RWPE1 (cell line): Measurements from ENCODE around the gene ABLIM1.

ENCODE experiments used
- CTCF ChIA-PET: fragments of 350-600 bp; sonication (Branson Sonifier 250); formaldehyde crosslinking; extraction: SDS; loops from one replicate; lab custom pipeline; 2021; lab: Yijun Ruan, JAX
- POLR2A ChIA-PET: fragments of 400-600 bp; formaldehyde crosslinking; extraction: SDS; loops from one replicate; lab custom pipeline; 2020; ENCODE audit warnings: antibody characterized with exemption; ENCODE audit not compliant: low non-redundant PET; lab: Yijun Ruan, JAX
- DNase-seq: peaks from one replicate; pipeline ENCODE4 v3.0.0; 2012; ENCODE audit warnings: low spot score
- H3K27ac ChIP-seq: fragments of 450-650 bp; 2 replicates; pipeline ENCODE4 v1.5.1; 2017
- TF ChIP-seq, protein P1 (sequence below): fragments of 450-650 bp; conservative IDR thresholded peaks from 2 replicates; pipeline ENCODE4 v1.5.1; 2017; ENCODE audit warnings: low read depth, mild to moderate bottlenecking

Gene ABLIM1

DNA sequence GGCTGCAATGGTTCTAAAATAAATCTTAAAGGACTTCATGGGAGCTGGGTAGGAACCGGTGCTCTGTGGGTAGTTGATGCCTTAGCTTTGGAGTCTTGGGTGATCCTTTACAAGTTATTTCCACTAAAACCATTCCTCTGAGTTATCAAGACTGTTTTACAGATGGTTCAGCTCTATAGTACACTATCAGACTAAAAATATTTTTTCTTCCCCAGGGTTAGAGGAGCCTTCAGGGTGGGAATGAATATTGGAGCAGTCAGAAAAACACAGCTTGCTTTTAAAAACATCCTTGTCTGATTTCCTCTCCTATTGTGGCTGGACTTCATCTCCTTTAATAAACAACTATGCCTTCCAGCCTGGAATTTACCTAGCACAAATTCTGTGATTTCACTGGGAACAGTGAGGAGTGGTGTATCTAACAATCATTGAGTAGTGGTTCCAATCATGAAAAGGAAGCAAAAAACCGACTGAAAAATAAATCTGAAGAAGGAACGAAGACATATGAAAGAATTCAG lies 151.1 kb downstream of the ABLIM1 start:
- peak overlapping the region; percentile 76 for H3K27ac ChIP-seq
- DNase-seq = no peak
- POLR2A ChIA-PET = no interaction called here
- TF ChIP-seq, protein P1, sequence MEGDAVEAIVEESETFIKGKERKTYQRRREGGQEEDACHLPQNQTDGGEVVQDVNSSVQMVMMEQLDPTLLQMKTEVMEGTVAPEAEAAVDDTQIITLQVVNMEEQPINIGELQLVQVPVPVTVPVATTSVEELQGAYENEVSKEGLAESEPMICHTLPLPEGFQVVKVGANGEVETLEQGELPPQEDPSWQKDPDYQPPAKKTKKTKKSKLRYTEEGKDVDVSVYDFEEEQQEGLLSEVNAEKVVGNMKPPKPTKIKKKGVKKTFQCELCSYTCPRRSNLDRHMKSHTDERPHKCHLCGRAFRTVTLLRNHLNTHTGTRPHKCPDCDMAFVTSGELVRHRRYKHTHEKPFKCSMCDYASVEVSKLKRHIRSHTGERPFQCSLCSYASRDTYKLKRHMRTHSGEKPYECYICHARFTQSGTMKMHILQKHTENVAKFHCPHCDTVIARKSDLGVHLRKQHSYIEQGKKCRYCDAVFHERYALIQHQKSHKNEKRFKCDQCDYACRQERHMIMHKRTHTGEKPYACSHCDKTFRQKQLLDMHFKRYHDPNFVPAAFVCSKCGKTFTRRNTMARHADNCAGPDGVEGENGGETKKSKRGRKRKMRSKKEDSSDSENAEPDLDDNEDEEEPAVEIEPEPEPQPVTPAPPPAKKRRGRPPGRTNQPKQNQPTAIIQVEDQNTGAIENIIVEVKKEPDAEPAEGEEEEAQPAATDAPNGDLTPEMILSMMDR = no peak
- CTCF ChIA-PET = interaction anchor here (0.6 kb wide), 2 partner anchors 13 to 392 kb away, joined by 3 read pairs; no protein-coding TSS in a partner anchor

DNA sequence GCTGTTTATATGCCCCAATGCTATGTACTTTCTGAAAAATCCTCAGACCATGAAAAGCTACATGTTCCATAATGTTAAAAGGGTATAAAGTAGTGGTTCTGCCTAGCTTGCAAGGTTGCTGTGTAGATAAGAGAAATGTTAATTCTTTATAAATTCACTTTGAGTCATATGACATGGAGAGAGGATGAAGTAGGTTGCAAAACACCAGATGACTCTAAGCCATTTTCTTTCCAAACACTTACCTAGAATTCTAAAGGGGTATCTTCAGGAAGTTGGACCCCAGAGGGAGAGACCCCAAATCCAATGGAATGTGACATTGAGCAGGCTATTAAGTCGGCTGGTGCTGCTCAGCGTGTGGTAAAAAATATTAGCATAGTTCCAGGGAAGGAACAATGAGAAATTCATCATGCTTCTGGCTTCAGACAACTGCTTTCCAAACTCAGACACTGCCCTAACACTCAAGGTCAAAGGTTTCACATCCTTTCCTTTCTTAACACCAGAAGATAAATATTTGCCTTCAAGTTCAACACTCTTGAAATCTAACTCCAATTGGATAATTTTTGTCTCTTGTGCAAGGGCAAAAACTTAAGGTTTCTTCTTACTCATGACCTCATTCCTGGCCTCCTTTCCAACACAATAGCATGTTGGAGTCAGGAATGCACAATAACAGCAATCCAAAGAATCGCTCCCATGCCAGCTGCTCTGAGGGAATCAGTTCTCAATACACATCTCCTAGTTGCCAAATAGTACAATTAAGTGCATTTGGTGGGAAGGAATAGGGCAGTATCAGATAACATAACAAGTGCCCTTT lies 153.1 kb downstream of the ABLIM1 start:
- CTCF ChIA-PET = interaction anchor here (0.5 kb wide), 1 partner anchor 240 kb away, joined by 5 read pairs; no protein-coding TSS in a partner anchor
- DNase-seq = peak; percentile 66
- H3K27ac ChIP-seq = no peak overlapping the region
- POLR2A ChIA-PET = no interaction called here
- TF ChIP-seq, protein P1 = no peak

DNA sequence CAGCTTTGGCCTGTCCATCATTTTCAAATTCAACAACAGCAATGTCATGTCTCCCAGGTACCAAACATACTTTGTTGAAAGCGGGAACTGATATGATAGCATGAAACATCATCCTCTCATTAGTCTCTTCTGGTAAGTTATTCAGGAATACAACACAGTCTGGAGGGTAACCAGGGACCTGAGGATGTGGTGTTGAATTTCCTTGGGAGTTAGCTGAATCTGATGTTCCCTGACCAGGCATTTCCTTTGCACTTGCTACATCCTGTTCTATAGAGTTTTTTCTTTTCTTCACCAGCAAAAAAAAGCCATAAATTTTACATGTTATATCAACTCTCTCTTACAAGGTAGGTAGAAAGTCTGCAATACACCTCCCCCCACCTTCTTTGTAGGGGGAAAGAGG lies 156.0 kb downstream of the ABLIM1 start:
- TF ChIP-seq, protein P1 = no peak
- CTCF ChIA-PET = no interaction called here

DNA sequence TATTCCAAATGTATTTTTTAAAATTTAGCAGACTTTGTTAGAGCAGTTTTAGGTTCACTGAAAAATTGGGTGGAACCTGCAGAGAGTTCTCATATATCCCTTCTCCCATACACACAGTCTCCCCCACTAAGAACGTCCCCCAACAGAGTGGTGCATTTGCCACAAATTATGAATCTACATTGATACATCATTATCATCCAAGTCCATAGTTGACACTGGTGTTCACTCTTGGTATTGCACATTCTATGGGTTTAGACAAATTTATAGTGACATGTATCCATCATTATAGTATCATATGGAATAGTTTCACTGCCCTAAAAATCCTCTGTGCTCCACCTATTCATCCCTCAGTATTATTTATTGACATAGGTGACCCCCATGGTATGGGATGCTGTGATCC lies 156.4 kb downstream of the ABLIM1 start:
- TF ChIP-seq, protein P1 = no peak
- no peak for DNase-seq
- ChIA-PET POLR2A (no interaction called here), CTCF (no interaction called here)
- H3K27ac ChIP-seq = no peak overlapping the region

More for the DNA sequence above, 156.0 kb downstream of the ABLIM1 start:
- no peak for DNase-seq
- H3K27ac ChIP-seq = no peak overlapping the region
- POLR2A ChIA-PET = no interaction called here

DNA sequence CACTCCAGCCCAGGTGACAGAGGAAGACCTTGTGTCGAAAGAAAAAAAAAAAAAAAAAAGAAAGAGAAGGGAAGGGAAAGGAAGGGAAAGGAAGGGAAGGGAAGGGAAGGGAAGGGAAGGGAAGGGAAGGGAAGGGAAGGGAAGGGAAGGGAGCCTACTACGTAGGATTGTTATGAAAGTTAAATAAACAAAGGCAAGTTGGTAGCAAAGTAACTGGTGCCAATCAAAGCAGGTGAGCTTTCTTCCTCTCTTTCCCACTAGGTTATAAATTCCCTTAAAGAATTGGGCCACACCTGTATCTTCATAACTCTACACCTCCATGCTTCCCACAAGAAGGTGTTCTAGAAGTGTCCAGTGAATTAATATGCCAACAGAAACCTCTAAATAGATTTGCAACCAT lies 157.4 kb downstream of the ABLIM1 start:
- POLR2A ChIA-PET = interaction anchor here (0.5 kb wide), 1 partner anchor 326 kb away, joined by 3 read pairs; the partner anchor contains the start of gene CCDC186
- TF ChIP-seq, protein P1 = no peak

DNA sequence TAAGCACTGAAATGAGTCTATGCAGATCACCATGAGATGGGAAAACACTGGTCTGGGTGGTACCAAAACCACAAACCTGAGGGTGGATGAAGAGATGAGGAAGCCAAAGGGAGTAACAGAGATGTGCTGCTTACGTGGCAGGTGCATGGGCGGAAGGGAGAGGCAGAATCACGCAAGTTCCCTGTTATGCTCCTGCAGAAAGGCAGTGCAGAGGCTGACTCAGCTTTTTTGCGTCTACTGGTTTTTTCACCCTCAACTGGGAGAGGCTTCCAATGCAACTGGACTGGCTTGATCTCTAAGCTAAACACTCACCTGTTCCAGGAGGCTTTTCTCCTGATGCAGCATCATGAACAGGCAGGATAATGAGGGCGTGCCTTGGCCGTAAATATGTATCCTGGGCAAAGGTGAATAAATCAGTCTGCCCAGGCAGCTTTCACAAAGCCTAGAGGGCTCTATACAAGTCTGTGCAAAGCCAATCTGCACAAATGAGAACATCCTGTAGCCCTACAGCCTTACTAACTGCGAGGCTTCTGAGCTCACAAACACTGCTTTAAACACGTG lies 158.4 kb downstream of the ABLIM1 start:
- peak; percentile 93 for DNase-seq
- CTCF ChIA-PET = interaction anchor here (2.1 kb wide), 1 partner anchor 28 kb away, joined by 6 read pairs; no protein-coding TSS in a partner anchor
- H3K27ac ChIP-seq = peak overlapping the region; percentile 80

More for the DNA sequence above, 157.4 kb downstream of the ABLIM1 start:
- peak overlapping the region; percentile 80 for H3K27ac ChIP-seq
- no peak for DNase-seq
- CTCF ChIA-PET = no interaction called here

More for the DNA sequence above, 158.4 kb downstream of the ABLIM1 start:
- POLR2A ChIA-PET = no interaction called here
- TF ChIP-seq, protein P1 = no peak
